GM18951 (cell line): ENCODE results near the gene F12.
"Not testable (repeated sequence)": the region's sequence is repeated elsewhere in the genome, so short reads cannot be mapped to it uniquely, and the experiment has no call there.

Source experiments
- POLR2A ChIP-seq: IDR thresholded peaks from 4 replicates; pipeline ENCODE4 v1.6.1; 2011; ENCODE audit warnings: mild to moderate bottlenecking; ENCODE audit not compliant: insufficient read length, insufficient read depth; ENCODE audit errors: extremely low read depth
- in situ Hi-C: fragments of 300-500 bp; cut with MboI; formaldehyde crosslinking; loops from one replicate; pipeline ENCODE4 v1.12.0; 2022; ENCODE audit warnings: low sequenced_read_pairs, mixed read lengths, inconsistent platforms; ENCODE audit not compliant: unreplicated experiment

Gene F12

DNA sequence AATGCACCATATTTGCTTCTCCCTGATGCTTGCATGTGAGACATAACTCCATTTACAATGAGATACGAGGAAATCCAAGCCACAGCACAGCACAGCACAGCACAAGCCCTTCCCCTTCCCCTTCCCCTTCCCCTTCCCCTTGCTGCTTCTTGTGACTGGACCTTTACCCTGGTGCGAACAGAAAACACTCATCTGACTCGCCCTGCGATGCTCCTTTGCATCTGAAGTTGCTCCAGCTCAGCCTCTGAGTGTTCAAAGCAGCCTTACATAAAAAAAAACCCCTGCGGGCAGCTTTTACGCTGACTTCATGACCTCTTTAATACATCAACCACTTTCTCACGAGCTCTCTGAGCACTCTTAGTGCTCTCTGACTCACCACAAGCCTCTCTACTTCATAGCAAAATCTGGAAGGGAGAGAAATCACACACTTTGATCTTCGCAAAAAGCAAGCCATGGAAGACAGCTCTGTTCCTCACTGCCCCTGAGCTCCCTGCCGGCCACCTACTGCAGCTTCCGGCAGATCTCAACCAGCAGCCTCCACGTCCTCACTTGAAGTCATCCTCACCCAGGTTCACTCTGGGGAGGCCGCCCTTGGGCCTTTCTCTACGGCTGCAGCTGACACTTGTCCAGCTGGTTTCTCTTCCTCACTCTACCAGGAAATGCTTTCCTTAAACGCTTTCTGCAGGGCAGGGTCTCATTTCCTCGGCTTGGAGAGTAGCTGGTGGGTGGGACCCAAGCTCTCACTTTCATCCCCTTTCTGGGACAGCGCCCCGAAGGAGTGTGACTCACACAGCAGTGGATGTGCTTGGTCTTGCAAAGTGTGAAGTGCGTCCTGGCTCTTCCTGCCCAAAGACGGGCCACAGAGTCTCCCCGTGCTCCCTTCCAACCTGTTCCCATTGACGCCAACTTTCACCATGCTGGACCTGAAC lies 19.9 kb downstream of the F12 start:
- in situ Hi-C loops = no loop called here
- TF ChIP-seq POLR2A = no peak

DNA sequence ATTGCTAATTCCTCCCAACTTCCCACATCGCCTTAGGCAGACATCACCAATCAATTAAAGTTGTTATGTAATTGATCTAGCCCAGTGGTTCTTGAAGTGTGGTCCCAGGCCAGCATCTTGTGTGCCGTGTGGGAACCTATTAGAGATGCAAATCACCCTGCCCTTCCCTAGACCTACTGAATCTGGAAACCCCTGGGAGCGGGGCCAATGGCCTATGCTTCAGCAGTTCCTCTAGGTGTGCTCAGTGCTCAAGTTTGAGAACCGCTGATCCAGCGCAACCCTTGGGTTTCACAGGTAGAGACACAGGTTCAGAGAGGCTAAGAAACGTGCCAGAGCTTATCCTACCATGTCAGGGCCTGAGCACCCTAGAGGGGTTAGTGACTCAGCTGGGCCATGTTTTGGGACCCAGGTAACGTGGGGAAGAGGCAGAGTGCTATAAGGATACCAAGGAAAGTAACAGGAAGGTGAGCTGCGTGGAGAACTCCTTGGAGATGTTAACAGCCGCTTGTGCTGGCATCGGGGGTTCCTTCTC lies 20.8 kb downstream of the F12 start:
- in situ Hi-C loops = no loop called here
- TF ChIP-seq POLR2A = no peak

DNA sequence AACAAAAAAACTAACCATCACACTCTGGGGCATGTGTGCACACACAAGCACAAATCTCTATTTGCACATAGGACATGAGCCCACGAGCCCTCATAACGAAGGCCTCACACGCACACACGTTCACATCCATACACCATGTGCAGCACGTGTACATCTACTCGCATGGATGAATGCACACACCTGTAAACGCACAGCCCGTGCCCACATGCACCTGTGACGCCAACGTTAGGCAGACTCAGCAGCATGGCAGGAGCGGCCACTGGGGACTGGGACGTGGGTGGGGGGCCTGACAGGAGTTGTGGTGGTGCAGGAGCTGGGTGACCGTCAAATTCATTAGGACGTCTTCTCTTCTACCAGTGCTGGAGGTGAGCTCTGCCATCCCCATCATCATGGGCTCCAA lies 22.0 kb downstream of the F12 start:
- in situ Hi-C loops = no loop called here
- TF ChIP-seq POLR2A = no peak

DNA sequence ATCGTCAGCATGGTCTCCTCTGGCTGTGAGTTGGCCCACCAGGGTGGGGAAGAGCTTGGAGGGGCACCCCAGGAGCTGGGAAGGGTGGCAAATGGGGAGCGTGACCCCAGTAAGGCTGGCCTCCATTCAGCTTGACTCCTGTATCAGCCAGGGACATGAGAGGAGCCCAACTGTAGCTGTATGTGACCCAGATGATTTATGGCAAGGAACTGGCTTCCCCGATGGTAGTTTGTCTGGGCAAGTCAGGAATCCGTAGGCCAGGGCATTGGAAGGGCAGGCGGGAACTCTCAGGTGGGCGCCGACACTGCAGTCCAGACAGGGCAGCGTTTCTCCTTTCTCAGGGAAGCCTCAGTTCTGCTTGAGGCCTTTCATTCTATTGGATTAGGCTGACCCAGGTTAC lies 22.8 kb downstream of the F12 start:
- no peak for TF ChIP-seq POLR2A
- in situ Hi-C loops = no loop called here

DNA sequence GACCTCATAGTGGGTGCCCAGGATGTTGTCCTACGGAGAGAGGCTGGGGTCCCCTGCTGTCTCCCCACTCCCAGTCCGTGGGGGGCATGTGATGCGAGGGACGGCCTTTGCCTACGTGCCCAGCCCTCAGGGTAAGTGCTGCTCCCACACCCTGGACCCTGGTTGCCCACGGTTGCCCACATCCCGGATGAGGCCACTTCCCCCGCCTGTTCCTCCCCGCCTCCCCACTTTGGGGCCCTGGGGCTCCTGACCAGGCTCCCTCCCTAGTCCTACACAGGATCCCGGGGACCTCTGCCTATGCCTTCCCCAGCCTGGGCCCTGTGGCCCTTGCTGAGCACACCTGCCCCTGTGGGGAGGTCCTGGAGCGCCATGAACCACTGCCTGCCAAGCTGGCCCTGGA lies 23.6 kb downstream of the F12 start:
- in situ Hi-C loops = no loop called here
- TF ChIP-seq POLR2A = no peak

DNA sequence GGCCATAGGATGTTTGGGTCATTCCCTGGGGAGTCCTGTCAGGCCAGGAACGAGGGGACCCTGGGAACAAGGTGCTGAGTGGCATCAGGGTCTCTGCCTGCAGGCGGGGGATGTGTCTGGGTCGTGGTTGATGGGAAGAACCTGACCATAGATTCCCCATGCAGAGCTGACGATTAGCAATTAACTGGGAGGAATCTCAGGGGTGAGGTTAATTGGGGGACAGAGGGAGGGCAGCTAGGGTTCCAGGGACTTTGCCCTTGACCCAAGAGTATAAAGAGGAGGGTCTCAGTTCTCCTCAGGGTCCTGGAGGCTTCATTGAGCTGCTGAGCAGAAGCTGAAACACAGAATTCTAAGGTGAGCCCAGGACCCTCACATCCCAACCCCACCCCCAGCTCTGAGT lies 25.2 kb downstream of the F12 start, which contains the start of gene SLC34A1:
TSS of gene SLC34A1 (plus strand) at position 301 of the 400 bp plus-strand sequence. CDS start 1,308 bp downstream, outside the sequence.
- TF ChIP-seq POLR2A = no peak
- in situ Hi-C loops = no loop called here

DNA sequence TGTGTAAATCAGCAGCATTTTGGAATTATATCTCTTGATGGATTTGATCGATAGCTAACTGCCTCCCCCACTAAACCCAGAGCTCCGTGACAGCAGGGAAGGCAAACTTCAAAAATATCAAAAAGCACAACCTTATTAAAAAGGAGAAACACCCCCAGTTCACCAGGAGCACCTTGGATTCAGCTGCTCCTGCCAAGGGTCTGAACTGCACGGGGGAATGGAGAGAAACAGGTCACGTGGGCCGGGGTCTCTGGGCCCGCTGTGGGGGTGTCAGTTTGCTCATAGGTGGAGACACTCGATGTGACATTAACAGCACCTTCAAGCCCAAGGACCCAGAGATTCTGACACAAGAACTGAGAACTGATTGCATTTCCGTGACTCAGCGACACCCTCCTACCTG lies 26.2 kb downstream of the F12 start:
- in situ Hi-C loops = no loop called here
- no peak for TF ChIP-seq POLR2A

DNA sequence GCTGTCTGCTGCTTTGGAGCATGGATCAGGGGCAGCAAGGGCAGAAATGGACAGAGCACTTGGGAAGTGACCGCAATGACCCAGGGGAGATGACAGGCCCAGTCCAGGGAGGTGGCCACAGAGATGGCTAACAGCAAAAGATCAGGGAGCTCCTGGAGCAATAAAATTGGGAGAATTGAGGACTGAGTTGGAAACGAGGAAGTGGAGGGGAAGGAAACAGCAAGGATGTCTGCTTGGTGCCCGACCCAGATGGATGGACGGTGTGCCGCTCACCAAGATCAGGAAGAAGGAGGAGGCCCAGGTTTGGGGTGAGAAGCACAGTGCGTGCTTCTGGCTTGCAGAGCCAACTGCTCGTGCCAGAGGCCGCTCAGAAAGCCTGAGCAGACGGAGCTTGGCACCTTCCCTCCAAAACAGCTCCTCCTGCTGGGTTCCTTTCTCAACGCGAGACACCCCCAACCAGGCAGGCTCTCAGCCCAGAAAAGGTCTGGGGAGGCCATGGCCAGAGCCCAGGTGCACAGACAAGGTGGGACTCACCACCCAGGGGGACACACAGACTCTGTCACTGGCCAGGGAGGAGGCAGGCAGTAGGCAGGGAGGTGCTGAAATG lies 26.8 kb downstream of the F12 start:
- in situ Hi-C loops = no loop called here
- no peak for TF ChIP-seq POLR2A

DNA sequence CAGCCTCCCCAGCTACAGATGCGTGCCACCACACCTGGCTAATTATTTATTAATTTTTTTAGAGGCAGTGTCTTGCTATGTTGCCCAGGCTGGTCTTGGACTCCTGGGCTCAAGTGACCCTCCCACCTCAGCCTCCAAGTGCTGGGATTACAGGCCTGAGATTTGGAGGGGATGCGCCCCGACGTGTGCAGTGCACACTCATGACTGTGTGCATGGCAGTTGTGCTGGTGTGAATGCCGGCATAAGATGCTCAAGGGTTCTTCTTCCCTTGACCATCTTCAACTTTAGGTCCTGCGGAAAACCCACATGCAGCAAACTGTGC lies 28.6 kb downstream of the F12 start:
- in situ Hi-C loops = no loop called here

DNA sequence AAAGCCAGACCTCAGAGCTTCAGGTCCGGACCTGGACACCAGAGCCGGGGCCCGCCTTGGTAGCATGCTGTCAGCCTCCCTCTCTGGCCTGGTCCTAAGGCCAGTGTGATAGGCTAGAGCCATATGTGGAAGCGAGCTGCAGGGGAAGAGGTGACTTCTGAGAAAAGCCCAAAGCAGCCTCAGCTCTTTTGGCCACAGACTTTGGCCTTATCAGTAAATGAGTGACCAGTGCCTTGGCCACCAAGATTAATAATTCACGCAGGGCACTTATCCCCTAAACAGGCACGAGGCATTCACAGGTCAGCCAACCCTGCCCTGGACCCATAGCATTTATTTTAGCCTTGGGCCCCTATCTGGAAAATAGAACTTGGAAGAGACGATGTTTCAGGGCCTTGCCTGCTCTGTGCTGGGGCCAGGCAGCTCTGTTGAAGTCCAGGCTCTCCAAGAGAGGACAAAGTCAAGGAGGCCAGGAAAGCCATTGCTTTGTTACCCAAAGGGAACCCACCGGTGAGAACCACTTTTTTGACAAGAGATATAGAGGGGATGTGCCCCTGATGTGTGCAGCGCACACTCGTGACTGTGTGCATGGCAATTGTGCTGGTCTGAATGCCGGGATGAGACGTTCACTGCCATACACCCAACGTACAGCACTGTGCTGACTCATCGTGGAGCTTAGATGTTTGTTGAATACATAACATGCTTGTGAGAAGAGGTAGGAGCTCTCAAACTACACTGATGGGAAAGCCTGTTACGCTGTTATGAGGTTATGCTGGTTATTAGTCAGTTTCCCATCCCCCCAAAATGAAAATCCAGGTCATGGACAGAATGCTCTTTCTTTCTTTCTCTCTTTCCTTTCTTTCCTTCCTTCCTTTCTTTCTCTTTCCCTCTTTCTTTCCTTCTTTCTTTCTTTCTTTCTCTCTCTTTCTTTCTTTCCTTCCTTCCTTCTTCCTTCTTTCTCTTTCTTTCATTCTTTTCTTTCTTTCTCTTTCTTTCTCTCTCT lies 30.2 kb downstream of the F12 start:
- in situ Hi-C loops = no loop called here
- TF ChIP-seq POLR2A = peak; percentile 44

More for the DNA sequence above, 28.6 kb downstream of the F12 start:
- no peak for TF ChIP-seq POLR2A

DNA sequence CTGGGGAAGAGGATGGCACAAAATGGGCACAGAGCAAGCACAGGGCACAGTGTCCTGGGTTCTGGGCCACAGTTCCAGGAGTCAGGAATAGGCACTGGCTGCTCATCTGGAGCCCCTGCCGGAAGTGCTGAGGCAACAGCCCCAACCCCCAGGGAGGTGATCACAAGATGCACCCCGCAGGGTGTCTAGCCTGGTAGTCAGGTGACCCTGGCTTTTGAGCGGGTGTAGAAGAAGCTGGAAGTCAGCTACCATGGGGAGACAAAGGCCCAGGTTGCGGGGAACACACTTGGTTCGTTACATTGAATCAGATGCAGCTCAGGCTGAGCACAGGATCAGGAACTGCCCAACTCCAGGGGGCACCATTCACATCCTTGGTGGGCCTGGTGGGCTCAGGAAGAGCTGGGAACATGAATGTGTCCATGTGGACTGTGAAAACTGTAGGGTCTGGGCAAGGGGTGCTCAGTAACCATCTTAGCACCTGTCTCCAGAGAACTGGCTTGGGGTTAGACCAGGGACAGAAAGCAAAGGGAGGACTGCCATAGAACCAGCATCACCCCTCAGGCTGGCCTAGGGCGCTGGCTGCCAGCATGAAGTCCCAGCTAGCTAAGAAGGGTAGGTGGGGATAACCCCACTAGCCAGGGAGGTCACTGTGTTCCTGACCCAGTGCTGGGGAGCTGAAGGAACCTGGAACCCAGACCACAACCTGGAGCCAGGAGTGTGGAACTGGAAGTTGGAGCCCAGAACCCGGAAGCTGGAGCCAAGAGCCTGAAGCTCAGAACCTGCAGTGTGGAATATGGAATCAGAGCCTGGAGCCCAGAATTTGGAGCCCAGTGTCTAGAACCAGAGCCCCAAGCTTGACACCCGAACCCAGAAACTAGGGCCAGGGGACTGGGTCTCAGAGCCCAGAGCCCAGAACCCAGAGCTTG lies 31.2 kb downstream of the F12 start:
- in situ Hi-C loops = no loop called here
- no peak for TF ChIP-seq POLR2A

DNA sequence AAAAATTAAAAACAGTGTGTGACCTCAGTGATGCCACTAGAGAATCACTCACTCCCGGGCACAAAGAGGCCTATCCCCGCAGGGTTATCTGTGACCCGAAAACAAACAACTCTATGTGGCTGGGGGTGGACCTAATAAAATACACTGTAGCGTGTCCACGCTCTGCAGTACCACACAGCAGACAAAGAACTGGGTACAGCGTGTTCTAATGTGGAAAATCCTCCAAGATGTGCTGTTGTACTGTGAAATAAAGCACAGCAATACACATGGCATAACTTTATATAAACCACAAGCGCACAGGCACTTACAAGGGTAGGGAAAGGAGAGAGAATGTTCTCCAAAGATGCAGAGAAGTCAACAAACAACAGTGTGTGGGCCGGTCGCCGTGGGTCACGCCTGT lies 33.3 kb downstream of the F12 start:
- no peak for TF ChIP-seq POLR2A
- in situ Hi-C loops = no loop called here

DNA sequence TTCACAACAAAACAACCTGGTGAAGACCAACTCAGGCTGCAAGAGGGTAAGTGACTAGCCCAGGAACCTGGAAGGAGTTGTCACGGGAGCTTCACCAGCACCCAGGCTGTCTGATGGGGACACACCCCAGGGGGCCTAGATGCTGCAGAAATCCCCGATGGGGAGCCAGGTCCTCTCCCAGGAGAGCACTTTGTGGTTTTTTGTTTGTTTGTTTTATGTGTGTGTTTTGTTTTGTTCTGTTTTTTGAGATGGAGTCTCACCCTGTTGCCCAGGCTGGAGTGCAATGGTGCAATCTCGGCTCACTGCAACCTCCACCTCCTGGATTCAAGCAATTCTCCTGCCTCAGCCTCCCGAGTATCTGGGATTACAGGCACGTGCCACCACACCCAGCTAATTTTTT lies 33.8 kb downstream of the F12 start:
- in situ Hi-C loops = not testable (repeated sequence)
